ENCODE data around the gene GAS2. TPM values are rescaled to one million over a fixed set of nuclear protein-coding genes. Genes with fewer than 3 reads are reported as not detected.
A peak's percentile ranks its signal among the peaks of the same experiment; 100 is the strongest.

GAS2 gene
- polyA plus RNA-seq, 3 donors, result 0.86 to 1.00 (median 0.89) TPM

DNA sequence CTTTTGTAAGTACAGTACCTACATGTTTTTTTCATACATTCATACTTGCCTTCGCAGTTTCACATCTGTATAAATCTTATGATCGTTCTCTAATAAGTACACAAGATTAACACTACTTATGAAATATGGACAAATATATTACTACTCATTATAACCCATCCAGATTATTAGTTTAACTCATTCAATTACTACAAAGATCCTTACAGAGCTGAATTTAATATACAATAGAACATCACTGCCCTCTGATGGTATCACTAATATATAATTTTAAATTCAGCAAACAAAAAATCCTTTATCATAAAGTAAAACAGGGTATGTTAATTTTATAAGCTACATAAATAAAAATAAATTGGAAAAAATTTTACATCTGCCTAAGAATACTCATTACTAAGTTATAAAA lies 155.8 kb downstream of the GAS2 start:
- Mint-ChIP-seq H3K36me3 (peaks cover 9 to 10% of the 10 kb centered on the region in 2 donors), H3K4me3 (no peak overlapping the region), H3K27me3 (ENCODE audit: low read depth in 3 of 3) (no peaks in the 10 kb centered on the region), H3K27ac (no peak overlapping the region), H3K4me1 (no peaks in the 10 kb centered on the region), H3K9me3 (no peaks in the 10 kb centered on the region)
- no peak overlapping the region for H3K4me2 ChIP-seq (replicated peaks; ENCODE audit: extremely low read depth, low read length, poor library complexity, severe bottlenecking)
- H3K4me1 ChIP-seq (ENCODE audit: control insufficient read depth in 1 of 2, insufficient read depth in 2 of 2, low read length in 2 of 2), result no peaks in the 10 kb centered on the region
- WGBS (ENCODE audit: insufficient coverage), result no CpG with 5 or more reads among the region's 2 CpGs
- H3K9me3 ChIP-seq (replicated peaks in 1 of 2; ENCODE audit: control insufficient read depth in 1 of 2, insufficient read depth in 1 of 2, low read length in 2 of 2), result no peaks in the 10 kb centered on the region
- DNase-seq, result no peak
- H3K4me3 ChIP-seq (replicated peaks in 1 of 3; ENCODE audit: low read depth in 2 of 3, low read length in 3 of 3), result no peak overlapping the region
- no peaks in the 10 kb centered on the region for H3K36me3 ChIP-seq (replicated peaks in 1 of 2; ENCODE audit: control insufficient read depth in 1 of 2, insufficient read depth in 2 of 2, low read length in 2 of 2)
- intact Hi-C loops (cut with micrococcal nuclease), result no loop called here
- TF ChIP-seq, protein P1, sequence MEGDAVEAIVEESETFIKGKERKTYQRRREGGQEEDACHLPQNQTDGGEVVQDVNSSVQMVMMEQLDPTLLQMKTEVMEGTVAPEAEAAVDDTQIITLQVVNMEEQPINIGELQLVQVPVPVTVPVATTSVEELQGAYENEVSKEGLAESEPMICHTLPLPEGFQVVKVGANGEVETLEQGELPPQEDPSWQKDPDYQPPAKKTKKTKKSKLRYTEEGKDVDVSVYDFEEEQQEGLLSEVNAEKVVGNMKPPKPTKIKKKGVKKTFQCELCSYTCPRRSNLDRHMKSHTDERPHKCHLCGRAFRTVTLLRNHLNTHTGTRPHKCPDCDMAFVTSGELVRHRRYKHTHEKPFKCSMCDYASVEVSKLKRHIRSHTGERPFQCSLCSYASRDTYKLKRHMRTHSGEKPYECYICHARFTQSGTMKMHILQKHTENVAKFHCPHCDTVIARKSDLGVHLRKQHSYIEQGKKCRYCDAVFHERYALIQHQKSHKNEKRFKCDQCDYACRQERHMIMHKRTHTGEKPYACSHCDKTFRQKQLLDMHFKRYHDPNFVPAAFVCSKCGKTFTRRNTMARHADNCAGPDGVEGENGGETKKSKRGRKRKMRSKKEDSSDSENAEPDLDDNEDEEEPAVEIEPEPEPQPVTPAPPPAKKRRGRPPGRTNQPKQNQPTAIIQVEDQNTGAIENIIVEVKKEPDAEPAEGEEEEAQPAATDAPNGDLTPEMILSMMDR (IDR thresholded peaks at IDR 0.05), result no peak
- H3K9ac ChIP-seq (ENCODE audit: insufficient read depth, low read length, poor library complexity, severe bottlenecking), result no peak overlapping the region
- no peak overlapping the region for H3K27ac ChIP-seq (ENCODE audit: low read depth in 1 of 2, low read length in 2 of 2)
- no peaks in the 10 kb centered on the region for H3K27me3 ChIP-seq (ENCODE audit: control insufficient read depth in 2 of 2, insufficient read depth in 2 of 2, low read length in 2 of 2)
- H4K20me1 ChIP-seq (ENCODE audit: insufficient read depth, low read length), result no peaks in the 10 kb centered on the region
- H3K79me2 ChIP-seq (ENCODE audit: insufficient read depth, low read length), result no peaks in the 10 kb centered on the region
- no peak overlapping the region for H2AFZ ChIP-seq (ENCODE audit: insufficient read depth, low read depth, low read length, poor library complexity, severe bottlenecking)

DNA sequence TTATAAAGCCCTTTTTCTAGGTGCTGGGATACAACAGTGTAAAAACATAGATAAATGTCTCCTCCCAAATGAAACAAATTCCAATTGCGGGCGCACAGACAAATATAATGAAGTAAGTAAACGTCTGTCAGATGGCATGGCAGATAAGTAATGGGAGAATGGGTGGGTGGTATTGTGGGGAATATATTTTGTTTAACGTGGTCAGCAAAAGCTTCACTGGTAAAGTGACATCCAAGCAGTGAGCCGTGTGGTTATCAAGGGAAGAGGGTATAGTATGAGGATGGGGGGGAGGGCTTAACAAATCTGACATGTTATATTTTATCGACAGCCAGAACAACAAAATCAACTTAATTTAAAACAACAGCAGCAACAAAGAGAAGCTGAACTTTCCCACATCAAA lies 162.0 kb downstream of the GAS2 start:
- no peaks in the 10 kb centered on the region for H3K9me3 Mint-ChIP-seq
- intact Hi-C loops (cut with micrococcal nuclease), result no loop called here
- peak overlapping the region; percentile 92 for H3K4me2 ChIP-seq (replicated peaks; ENCODE audit: extremely low read depth, low read length, poor library complexity, severe bottlenecking)
- peaks cover 3 to 4% of the 10 kb centered on the region in 2 donors for H3K36me3 Mint-ChIP-seq
- no peaks in the 10 kb centered on the region for H3K36me3 ChIP-seq (replicated peaks in 1 of 2; ENCODE audit: control insufficient read depth in 1 of 2, insufficient read depth in 2 of 2, low read length in 2 of 2)
- H3K4me3 ChIP-seq (replicated peaks in 1 of 3; ENCODE audit: low read depth in 2 of 3, low read length in 3 of 3), result peak overlapping the region in 1 of 3 experiments; percentile 86
- H3K9me3 ChIP-seq (replicated peaks in 1 of 2; ENCODE audit: control insufficient read depth in 1 of 2, insufficient read depth in 1 of 2, low read length in 2 of 2), result no peaks in the 10 kb centered on the region
- H3K27ac ChIP-seq (ENCODE audit: low read depth in 1 of 2, low read length in 2 of 2), result no peak overlapping the region
- no peak overlapping the region for H3K9ac ChIP-seq (ENCODE audit: insufficient read depth, low read length, poor library complexity, severe bottlenecking)
- H3K27me3 Mint-ChIP-seq (ENCODE audit: low read depth in 3 of 3), result peaks cover 0 to 3% (median 0%) of the 10 kb centered on the region in 3 donors
- TF ChIP-seq, protein P1 (IDR thresholded peaks at IDR 0.05), result no peak
- H3K4me1 ChIP-seq (ENCODE audit: control insufficient read depth in 1 of 2, insufficient read depth in 2 of 2, low read length in 2 of 2), result peaks cover 3 to 14% of the 10 kb centered on the region in 2 donors
- DNase-seq, result no peak
- H3K79me2 ChIP-seq (ENCODE audit: insufficient read depth, low read length), result no peaks in the 10 kb centered on the region
- no peaks in the 10 kb centered on the region for H3K27me3 ChIP-seq (ENCODE audit: control insufficient read depth in 2 of 2, insufficient read depth in 2 of 2, low read length in 2 of 2)
- no peaks in the 10 kb centered on the region for H4K20me1 ChIP-seq (ENCODE audit: insufficient read depth, low read length)
- peaks cover 16% of the 10 kb centered on the region for H3K4me1 Mint-ChIP-seq
- WGBS (ENCODE audit: insufficient coverage), result 0% methylated on average over 1 of the region's 6 CpGs
- H3K27ac Mint-ChIP-seq, result no peak overlapping the region
- no peak overlapping the region for H3K4me3 Mint-ChIP-seq
- peak overlapping the region; percentile 48 for H2AFZ ChIP-seq (ENCODE audit: insufficient read depth, low read depth, low read length, poor library complexity, severe bottlenecking)

Data from CD14-positive monocyte (primary cell).